Ovary (tissue), 3 donors: ENCODE results near the gene DNAJC16.

Source experiments
- CTCF ChIP-seq, 3 donors: fragments of 450-650 bp in 2 of 3; fragments of 200-600 bp in 1 of 3; IDR thresholded peaks; one replicate each; pipeline versions ENCODE4 v1.5.1 to v1.8.0; 2016 to 2022; ENCODE audit warnings: antibody characterized with exemption in 3 of 3, mild to moderate bottlenecking in 1 of 3
- EP300 ChIP-seq: sonication (generic); formaldehyde crosslinking; IDR thresholded peaks from one replicate; pipeline ENCODE4 v1.6.1; 2017; ENCODE audit warnings: antibody characterized with exemption
- POLR2A ChIP-seq: fragments of 450-650 bp; IDR thresholded peaks from one replicate; pipeline ENCODE4 v1.6.1; 2017; ENCODE audit warnings: antibody characterized with exemption, mild to moderate bottlenecking, moderate library complexity
- donor health status: DM: no; HTN: no; CAD: no.

DNA sequence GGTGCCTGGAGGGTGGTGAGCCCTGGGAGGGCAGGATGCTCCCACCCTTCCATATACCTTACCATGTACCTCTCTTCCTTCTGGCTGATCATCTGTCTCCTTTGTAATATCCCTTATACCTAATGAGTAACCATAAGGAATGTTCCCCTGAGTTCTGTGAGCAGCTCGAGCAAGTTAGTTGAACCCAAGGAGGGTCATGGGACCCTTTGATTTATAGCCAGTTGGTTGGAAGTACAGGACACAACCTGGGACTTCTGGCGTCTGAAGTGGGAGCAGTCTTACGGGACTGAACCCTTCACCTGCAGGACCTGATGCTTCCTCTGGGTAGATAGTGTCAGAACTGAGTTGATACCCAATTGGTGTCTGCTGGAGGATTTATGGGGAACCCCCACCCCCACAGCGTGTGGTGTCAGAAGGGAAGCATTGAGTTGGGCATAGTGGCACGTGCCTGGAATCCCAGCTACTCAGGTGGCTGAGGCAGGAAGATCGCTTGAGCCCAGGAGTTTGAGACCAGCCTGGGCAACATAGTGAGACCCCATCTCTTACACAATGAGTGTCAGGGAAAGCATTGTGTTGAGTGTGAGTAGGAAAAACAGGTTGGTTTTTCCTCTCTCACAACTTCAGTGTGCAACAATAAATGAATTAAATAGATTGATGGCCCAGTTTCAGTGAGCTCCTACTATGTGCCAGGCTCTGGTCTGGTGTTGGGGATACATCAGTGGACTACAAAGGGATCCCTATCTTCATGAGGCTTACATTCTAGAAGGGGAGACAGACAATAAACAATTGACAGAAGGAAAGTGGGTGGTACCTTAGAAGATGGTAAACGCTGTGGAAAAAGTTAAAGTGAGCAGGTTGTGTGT, 16.0 kb downstream of the DNAJC16 start:
- TF ChIP-seq CTCF (IDR thresholded peaks at IDR 0.05) (no peak), EP300 (no peak), POLR2A (no peak)
